Stimulated activated CD4-positive, alpha-beta T cell treated with anti-CD3 and anti-CD28 coated beads, Interleukin-4, amount 100 ng/mL, for 48 hours (primary cell): ENCODE data around the gene VWA5B1.
A peak's percentile ranks its signal among the peaks of the same experiment; 100 is the strongest.
"Not testable (repeated sequence)": the region's sequence is repeated elsewhere in the genome, so short reads cannot be mapped to it uniquely, and the experiment has no call there.

ENCODE experiments used
- DNase-seq, 2 donors: peaks; one replicate each; pipeline ENCODE4 v3.0.0-alpha.2; 2020; ENCODE audit warnings: low read depth in 2 of 2

VWA5B1 gene

DNA sequence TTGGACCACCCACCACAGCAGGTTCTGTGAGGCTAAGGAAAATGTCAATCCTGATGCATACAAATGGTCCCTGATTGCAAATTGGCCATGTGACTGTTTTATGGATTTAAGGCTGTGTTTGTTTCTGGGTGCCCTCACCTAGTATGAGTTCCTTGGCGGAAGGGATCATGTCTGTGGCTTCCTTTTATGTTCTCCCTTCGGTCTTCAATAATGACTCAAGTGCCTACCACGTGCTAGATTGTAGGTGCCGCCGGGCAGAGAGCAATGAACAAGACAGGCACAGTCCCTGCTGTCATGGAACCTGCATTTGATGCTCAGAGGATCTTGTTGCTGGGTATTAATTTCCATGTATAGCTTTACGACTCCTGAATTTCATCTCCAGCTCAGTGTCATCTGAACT is 9.8 kb upstream of the VWA5B1 start:
- no peak for DNase-seq

- no peak for DNase-seq
These were observed 8.9 kb upstream of the VWA5B1 start for GRCh38 chr1:20281801-20282200.

GRCh38 chr1:20282533-20282932 is 8.1 kb upstream of the VWA5B1 start:
- DNase-seq = no peak

- no peak for DNase-seq
These were observed 6.6 kb upstream of the VWA5B1 start for GRCh38 chr1:20284046-20284445.

GRCh38 chr1:20284625-20285024 is 6.0 kb upstream of the VWA5B1 start:
- DNase-seq = no peak

DNA sequence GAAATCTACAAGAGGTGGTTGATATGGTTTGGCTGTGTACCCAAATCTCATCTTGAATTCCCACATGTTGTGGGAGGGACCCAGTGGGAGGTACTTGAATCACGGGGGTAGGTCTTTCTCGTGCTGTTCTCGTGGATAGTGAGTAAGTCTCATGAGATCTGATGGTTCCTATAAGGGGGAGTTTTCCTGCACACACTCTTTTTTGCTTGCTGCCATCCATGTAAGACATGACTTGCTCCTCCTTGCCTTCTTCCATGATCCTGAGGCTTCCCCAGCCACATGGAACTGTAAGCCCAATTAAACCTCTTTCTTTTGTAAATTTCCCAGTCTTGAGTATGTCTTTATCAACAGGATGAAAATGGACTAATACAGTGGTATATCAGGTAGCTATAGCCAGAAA is 5.2 kb upstream of the VWA5B1 start:
- DNase-seq = no peak

DNA sequence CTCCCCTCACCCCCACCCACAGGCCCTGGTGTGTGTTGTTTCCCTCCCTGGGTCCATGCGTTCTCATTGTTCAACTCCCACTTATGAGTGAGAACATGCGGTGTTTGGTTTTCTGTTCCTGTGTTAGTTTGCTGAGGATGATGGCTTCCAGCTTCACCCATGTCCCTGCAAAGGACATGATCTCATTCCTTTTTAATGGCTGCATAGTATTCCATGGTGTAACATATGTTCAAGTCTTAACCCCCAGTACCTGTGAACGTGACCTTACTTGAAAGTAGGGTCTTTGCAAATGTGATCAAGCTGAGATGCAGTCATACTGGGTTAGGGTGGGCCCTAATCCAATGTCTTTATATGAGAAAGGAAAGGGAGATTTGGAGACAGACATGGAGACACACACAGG is 3.0 kb upstream of the VWA5B1 start:
- not testable (repeated sequence) for DNase-seq

DNA sequence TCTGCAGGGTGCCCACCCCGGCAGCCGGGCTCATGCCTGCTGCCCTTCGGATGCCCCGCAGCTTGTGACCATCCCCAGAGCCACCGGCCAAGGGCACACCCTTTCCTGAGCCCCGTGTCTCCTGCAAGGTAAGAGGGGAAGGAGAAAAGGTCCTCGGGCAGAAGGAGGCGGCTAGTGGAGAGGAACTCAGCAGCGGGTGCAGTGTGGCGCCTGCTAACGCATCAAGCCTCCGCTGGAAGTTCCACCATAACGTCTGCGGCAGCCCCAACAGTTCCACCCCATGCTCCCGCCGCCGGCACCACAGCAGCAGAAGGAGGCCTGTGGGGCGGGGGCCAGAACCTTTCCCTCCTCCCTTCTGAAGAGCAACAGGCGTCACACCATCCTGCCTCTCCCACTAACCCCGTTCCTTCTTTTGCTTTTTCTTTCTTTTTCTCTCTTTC is 990 bp downstream of the VWA5B1 start:
- DNase-seq = peak in 1 of 2 donors; percentile 7

DNA sequence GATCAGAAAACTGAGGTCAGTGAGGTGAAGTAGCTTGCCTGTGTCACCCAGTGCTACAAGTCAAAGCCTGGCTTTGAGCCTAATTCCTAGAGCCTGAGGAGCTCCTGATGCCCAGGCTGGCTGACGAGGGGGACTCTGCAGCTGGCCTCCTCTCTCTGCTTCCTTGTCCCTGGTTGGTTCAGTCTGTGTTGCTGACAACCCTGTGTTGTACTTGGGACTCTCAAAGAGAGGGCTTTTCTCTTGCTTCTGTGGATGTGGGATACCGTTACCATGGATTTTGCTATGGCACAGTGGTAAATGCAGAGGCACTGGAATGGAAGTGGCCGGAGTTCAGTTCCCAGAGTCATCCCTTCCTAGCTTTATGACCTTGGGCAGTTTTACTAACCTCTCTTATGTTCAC is 8.0 kb downstream of the VWA5B1 start:
- no peak for DNase-seq

DNA sequence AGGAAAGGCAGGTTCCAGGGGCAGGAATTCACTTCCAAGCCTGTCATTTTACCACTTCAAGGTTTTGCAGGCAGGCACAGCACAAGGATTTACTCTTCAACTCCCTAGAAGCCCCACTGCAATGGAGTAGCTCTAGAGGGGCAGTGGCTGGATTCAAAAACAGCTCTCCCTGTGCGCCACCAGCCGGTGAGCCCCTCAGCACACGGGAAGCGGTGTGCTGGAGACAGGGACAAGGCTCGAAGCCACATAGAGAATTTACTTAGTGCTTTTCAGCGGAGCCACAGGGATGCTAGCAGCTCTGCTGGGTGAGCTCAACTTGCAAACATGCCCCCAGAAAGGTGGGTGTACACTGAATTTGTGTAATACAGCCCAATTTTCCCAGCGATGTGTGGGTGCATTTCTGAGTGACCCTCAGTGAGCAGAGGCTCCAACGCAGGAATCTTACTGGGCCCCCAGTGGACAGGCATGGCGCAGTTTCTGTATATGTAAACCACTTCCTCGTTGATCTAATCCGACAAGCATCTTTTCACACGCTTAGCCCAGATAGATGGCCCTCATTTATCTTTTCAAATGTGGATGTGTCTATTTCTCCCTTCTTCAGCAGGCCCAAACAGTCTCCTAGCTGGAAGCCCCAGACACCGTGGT is 10.9 kb downstream of the VWA5B1 start:
- DNase-seq = no peak

GRCh38 chr1:20302108-20302471 is 11.4 kb downstream of the VWA5B1 start:
- no peak for DNase-seq

- no peak for DNase-seq
These were observed 16.4 kb downstream of the VWA5B1 start for GRCh38 chr1:20307026-20307425.

DNA sequence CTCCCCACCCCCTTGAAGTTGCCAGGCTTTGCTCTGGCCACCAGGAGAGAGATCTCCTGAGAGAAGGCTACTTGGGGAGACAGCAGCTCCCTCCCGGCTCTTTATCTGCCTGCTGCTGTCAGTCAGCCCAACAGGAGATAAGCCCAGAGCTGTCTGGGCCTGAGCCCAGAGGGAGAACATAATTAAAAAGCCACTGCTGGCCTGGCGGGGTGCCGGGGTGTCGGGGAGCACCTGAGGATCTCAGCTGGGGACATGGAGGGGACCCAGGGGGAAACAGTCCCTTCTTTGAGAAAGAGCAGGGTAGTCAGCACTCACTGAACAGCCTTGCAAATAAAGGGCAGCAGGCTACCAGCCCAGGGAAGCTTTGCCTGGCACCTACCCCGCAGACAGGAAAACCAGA is 17.9 kb downstream of the VWA5B1 start:
- DNase-seq = no peak

DNA sequence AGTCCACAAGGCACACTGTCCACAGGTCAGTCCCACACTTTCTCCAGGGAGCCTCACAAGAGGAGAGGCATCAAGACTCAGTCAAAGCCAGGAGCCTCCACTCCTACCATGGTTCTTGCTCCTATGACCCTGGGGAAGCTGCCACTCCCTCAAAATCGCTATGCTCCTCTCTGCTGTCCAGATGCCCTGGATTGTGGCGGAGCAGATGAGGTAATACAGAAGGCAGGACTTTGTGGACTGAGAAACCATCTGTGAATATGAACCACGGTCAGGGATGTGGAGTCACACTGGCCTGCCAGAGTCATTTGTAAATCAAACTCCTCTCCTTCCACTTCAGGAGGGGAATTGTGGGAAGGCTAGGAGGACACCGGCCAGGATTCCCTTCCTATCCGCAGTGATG is 20.6 kb downstream of the VWA5B1 start:
- DNase-seq = no peak

DNA sequence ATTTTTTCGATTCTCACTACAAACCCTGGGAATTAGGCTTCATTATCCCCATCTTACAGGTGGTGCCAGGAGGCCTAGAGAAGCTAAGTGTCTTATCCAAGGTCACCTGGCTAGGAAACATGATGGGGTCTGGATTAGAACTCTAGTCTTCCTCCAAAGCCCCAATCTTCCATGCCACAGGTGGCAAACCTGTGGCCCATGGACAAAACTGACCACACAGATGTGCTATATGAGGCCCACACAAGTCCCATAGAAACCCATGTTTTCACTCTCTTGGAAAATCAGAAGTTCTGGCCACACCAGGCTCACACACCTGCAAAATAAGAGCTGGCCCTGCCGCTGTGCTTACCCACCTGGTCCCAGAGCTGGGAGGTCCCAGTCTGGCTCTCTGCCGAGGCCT is 21.6 kb downstream of the VWA5B1 start:
- no peak for DNase-seq

DNA sequence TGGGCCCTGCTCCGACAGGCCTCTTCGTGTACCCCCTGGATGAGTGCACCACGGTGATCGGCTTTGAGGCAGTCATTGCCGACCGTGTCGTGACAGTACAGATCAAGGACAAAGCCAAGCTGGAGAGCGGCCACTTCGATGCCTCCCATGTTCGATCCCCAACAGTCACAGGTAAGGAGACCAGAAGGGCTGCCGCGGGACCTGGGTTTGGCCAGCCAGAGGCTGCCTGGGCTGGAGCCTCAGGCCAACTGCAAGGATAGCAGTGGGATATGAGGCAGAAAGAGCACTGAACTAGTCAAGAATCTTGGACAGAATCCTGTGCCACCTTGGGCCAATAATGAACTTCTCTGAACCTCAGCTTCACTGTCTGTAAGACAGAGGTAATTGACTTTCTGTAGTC is 22.1 kb downstream of the VWA5B1 start:
- DNase-seq = no peak

DNA sequence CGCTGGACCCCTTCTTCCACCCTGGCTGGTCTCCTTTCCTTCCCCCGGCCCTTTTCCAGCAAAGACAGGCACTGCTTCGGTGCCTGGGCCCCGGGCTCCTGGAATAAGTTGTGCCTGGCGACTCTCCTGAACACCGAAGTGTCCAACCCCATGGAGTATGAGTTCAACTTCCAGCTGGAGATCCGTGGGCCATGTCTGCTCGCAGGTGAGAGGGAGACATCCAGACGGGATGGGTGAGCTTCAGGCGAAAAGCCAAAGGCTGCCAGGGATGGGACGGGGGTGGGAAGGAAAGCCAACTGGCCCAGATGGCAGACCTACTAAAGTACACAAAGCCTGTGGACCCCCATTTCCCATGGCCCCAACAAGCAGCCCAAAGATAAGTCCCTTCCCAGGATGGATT is 26.8 kb downstream of the VWA5B1 start:
- DNase-seq = no peak

- DNase-seq = no peak
These were observed 27.8 kb downstream of the VWA5B1 start for GRCh38 chr1:20318521-20318920.

DNA sequence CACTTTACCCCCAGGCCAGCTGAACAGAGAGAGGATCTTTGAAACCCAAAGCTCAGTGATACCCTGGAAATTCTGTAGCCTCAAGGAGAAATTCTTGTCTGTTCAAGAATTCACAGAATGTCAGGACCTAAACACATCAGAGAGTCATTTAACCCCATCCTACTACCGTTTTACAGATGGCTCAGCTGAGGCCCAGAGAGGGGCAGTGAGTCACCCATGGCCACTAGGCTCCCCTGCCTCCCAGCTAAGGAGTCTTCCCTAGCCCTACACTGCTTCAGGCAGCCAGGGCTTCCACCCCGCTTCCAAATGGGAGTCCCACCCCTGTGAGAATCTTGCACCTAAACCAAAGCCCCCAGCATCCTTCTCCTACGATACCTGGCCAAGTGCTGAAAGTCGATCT is 28.3 kb downstream of the VWA5B1 start:
- no peak for DNase-seq

DNA sequence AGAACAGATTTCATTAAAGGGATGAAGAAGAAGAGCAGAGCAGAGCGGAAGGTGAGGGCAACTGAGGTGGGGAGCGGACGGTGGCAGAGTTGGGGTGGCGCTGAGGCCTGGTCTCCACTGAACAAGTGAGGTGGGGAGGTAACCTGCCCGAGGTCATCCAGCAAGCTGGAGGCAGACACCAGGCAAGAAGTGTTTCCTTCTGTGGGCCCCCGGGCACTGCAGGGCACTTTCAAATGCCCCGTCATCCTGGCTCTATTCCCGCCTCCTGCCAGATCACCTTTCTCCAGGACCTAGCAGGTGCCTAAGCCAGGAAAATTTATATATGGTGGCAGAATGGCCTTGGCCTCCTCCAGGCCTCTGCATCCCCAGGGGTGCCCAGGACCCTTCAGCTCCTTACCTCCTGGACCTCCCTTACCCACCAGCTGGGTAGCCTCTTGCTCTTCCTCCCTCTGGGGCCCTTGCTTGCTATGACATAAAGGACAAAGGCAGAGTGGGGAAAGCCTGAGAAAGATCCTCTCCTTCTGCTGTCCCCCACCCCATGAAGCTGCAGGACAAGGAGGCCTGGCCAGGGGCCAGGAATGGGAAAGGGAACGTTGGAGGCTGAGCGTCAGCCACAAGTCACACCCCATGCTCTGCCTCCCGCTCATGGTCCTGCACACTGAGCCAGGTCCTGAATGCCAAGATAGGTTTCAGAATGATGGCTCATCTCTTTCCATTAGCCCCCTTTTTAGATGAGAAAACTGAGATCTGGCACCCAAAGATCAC is 29.0 kb downstream of the VWA5B1 start:
- DNase-seq = no peak

DNA sequence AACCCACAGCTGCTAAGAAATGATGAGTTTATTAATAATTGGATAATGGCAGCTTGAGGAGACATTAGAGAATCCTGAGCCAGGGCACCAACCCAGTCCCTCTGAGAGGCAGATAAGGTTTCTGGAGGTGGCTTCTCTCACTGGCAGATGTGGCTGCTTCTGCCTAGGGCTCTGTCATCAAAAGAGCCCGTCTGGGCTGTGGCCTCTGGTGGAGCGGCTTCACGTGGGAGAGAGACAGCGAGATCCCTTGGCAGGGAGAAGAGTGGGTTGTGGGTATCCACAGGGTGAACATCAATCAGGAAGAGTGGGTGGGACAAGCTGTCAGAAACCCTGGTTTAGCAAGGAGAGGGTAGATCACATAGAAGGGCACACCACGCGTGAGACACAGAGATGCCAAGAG is 30.0 kb downstream of the VWA5B1 start:
- DNase-seq = no peak

- DNase-seq = no peak
These were observed 30.9 kb downstream of the VWA5B1 start for GRCh38 chr1:20321573-20321972.

DNA sequence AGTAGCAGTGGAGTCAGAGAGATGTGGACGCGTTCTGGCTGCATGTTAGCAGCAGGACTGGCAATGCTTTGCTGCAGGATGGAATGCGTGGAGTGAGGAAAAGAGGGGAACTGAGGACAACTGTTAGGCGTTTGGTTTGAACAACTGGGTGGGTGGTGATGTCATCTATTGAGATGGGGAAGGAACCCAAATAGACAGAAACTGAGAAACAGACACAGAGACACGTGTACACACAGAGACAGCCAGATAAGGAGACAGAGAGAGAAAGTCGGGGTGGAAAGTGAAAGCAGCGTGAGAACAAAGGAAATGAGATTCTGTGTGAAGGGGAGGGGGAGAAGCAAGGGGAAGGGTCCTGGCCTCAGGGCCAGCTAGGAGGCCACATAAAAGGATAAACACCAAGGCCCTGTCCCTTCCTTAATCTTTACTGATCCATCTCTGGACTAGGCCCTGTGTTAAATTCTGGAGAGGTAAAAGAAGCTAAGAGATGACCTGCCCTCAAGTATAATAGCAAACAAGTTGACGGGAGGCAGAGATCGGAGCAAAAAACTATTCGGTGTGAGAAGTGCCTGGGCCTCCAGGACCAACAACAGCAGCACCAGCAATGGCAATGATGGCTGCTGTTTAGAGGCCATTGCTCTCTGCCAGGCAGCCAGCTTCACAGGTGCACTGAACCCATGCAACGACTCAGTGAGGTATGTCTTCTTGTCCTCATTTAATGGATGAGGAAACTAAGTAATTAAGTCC is 31.6 kb downstream of the VWA5B1 start:
- no peak for DNase-seq
